ENCODE measurements around the gene TEX52.
A peak's percentile ranks its signal among the peaks of the same experiment; 100 is the strongest.
"Not testable (repeated sequence)": the region's sequence is repeated elsewhere in the genome, so short reads cannot be mapped to it uniquely, and the experiment has no call there.

The TEX52 gene

GRCh38 chr12:2857021-2857431 is at the start of gene TEX52:
Gene TEX52, minus strand, starts transcription at chr12:2857039. Its CDS starts 13 bp downstream, at chr12:2857026.
- DNase-seq (ENCODE audit: low read depth), result no peak

- DNase-seq (ENCODE audit: low read depth), result no peak
Observed at GRCh38 chr12:2904260-2904659, 47.4 kb upstream of the TEX52 start.

- no peak for DNase-seq (ENCODE audit: low read depth)
Observed at GRCh38 chr12:2902272-2902880, 45.5 kb upstream of the TEX52 start.

GRCh38 chr12:2900642-2901041 is 43.8 kb upstream of the TEX52 start:
- no peak for DNase-seq (ENCODE audit: low read depth)

GRCh38 chr12:2897418-2897817 is 40.6 kb upstream of the TEX52 start:
- DNase-seq (ENCODE audit: low read depth), result no peak

GRCh38 chr12:2895511-2895910 is 38.7 kb upstream of the TEX52 start:
- no peak for DNase-seq (ENCODE audit: low read depth)

GRCh38 chr12:2895051-2895451 is 38.2 kb upstream of the TEX52 start:
- no peak for DNase-seq (ENCODE audit: low read depth)

GRCh38 chr12:2893007-2893406 is 36.2 kb upstream of the TEX52 start:
- DNase-seq (ENCODE audit: low read depth), result no peak

GRCh38 chr12:2892246-2892645 is 35.4 kb upstream of the TEX52 start:
- no peak for DNase-seq (ENCODE audit: low read depth)

GRCh38 chr12:2891240-2892053 is 34.6 kb upstream of the TEX52 start:
- DNase-seq (ENCODE audit: low read depth), result no peak

GRCh38 chr12:2890388-2891239 is 33.8 kb upstream of the TEX52 start, which contains the start of gene TULP3:
Gene TULP3, plus strand, starts transcription at chr12:2890891. Its CDS starts 57 bp downstream, at chr12:2890948.
- DNase-seq (ENCODE audit: low read depth), result peak; percentile 98

GRCh38 chr12:2890001-2890387 is 33.2 kb upstream of the TEX52 start:
- DNase-seq (ENCODE audit: low read depth), result no peak

- DNase-seq (ENCODE audit: low read depth), result no peak
Observed at GRCh38 chr12:2886768-2887450, 30.1 kb upstream of the TEX52 start.

GRCh38 chr12:2884810-2885209 is 28.0 kb upstream of the TEX52 start:
- no peak for DNase-seq (ENCODE audit: low read depth)

GRCh38 chr12:2879853-2880252 is 23.0 kb upstream of the TEX52 start:
- no peak for DNase-seq (ENCODE audit: low read depth)

GRCh38 chr12:2877953-2878732 is 21.3 kb upstream of the TEX52 start:
- no peak for DNase-seq (ENCODE audit: low read depth)

- DNase-seq (ENCODE audit: low read depth), result peak; percentile 79
Observed at GRCh38 chr12:2877047-2877952, 20.5 kb upstream of the TEX52 start, which contains the start of the genes FOXM1 and RHNO1. Gene FOXM1, minus strand, starts transcription at chr12:2877174. Its CDS starts 2,696 bp downstream, at chr12:2874478. Gene RHNO1, plus strand, starts transcription at chr12:2877223. Its CDS starts 8,144 bp downstream, at chr12:2885367.

GRCh38 chr12:2876431-2877046 is 19.7 kb upstream of the TEX52 start:
- no peak for DNase-seq (ENCODE audit: low read depth)

- DNase-seq (ENCODE audit: low read depth), result not testable (repeated sequence)
Observed at GRCh38 chr12:2868986-2869632, 12.3 kb upstream of the TEX52 start.
